SK-N-SH (cell line): ENCODE results near the gene MKRN2. TPM values are rescaled to one million over a fixed set of nuclear protein-coding genes. Genes with fewer than 3 reads are reported as not detected.

Experiments used
- CTCF ChIA-PET: fragments of 300-600, 350-600 bp; formaldehyde crosslinking; extraction: SDS; loops from one replicate; lab custom pipeline; 2021; lab: Yijun Ruan, JAX
- POLR2A ChIA-PET: fragments of 350-600 bp; sonication (Branson Sonifier 250); formaldehyde crosslinking; extraction: SDS; loops from one replicate; lab custom pipeline; 2020; ENCODE audit warnings: antibody characterized with exemption, inconsistent platforms; lab: Yijun Ruan, JAX
- DNase-seq: peaks from one replicate; pipeline ENCODE4 v3.0.0; 2012
- H2AFZ ChIP-seq: fragments of 200-600 bp; sonication (generic); 2 replicates; pipeline ENCODE4 v1.8.1; 2016; ENCODE audit warnings: antibody characterized with exemption, mild to moderate bottlenecking, low read depth
- H3F3A ChIP-seq: fragments of 200-600 bp; sonication (generic); replicated peaks from 2 replicates; pipeline ENCODE3; 2016; ENCODE audit warnings: antibody characterized with exemption, mild to moderate bottlenecking; ENCODE audit not compliant: insufficient read depth
- H3K27ac ChIP-seq, 2 experiments: fragments of 200-500 bp in 1 of 2; fragments of 200-600 bp in 1 of 2; sonication (Bioruptor generic) in 1 of 2; sonication (generic), shearing (Covaris generic) in 1 of 2; 2 replicates each; pipeline versions ENCODE4 v1.5.1 to v1.6.1; 2014 to 2016; ENCODE audit warnings: low read depth in 2 of 2, inconsistent platforms in 1 of 2, low read length in 1 of 2, mild to moderate bottlenecking in 1 of 2, mixed read lengths in 1 of 2
- H3K27me3 ChIP-seq: fragments of 200-600 bp; sonication (generic), shearing (Covaris generic); 2 replicates; pipeline ENCODE4 v1.6.1; 2016; ENCODE audit warnings: mixed run types; ENCODE audit not compliant: insufficient read depth
- H3K36me3 ChIP-seq, 2 experiments: fragments of 200-500 bp in 1 of 2; fragments of 200-600 bp in 1 of 2; sonication (Bioruptor generic) in 1 of 2; sonication (generic) in 1 of 2; replicated peaks in 1 of 2; 2 replicates each; pipeline versions ENCODE3 to v1.5.1; 2014 to 2016; ENCODE audit warnings: low read length in 1 of 2, mild to moderate bottlenecking in 1 of 2; ENCODE audit not compliant: insufficient read depth in 2 of 2, control insufficient read depth in 1 of 2
- H3K4me1 ChIP-seq, 2 experiments: fragments of 200-500 bp in 1 of 2; fragments of 200-600 bp in 1 of 2; sonication (Bioruptor generic) in 1 of 2; sonication (generic), shearing (Covaris generic) in 1 of 2; 2 replicates each; pipeline versions ENCODE4 v1.5.1 to v1.6.1; 2014 to 2016; ENCODE audit warnings: low read depth in 1 of 2, low read length in 1 of 2, mixed run types in 1 of 2; ENCODE audit not compliant: insufficient read depth in 2 of 2, control insufficient read depth in 1 of 2
- H3K4me2 ChIP-seq: fragments of 200-600 bp; sonication (generic), shearing (Covaris generic); 2 replicates; pipeline ENCODE4 v1.6.1; 2017; ENCODE audit warnings: mixed run types
- H3K4me3 ChIP-seq, 2 experiments: fragments of 200-500 bp in 1 of 2; fragments of 200-600 bp in 1 of 2; sonication (Bioruptor generic) in 1 of 2; sonication (generic), shearing (Covaris generic) in 1 of 2; 2 replicates each; pipeline versions ENCODE4 v1.5.1 to v1.8.1; 2014 to 2016; ENCODE audit warnings: low read depth in 2 of 2, inconsistent platforms in 1 of 2, low read length in 1 of 2, mild to moderate bottlenecking in 1 of 2, mixed read lengths in 1 of 2, moderate library complexity in 1 of 2
- H3K79me2 ChIP-seq: fragments of 200-600 bp; sonication (generic); 2 replicates; pipeline ENCODE4 v1.8.1; 2017; ENCODE audit warnings: mild to moderate bottlenecking; ENCODE audit not compliant: insufficient read depth
- H3K9ac ChIP-seq: fragments of 200-600 bp; sonication (generic); 2 replicates; pipeline ENCODE4 v1.6.1; 2017; ENCODE audit warnings: mixed run types
- H3K9me2 ChIP-seq: fragments of 200-600 bp; sonication (generic); 2 replicates; pipeline ENCODE4 v1.6.1; 2017; ENCODE audit warnings: mixed run types
- H3K9me3 ChIP-seq: fragments of 200-600 bp; sonication (generic); 2 replicates; pipeline ENCODE4 v1.6.1; 2017; ENCODE audit warnings: mixed run types, mild to moderate bottlenecking, moderate library complexity
- H4K20me1 ChIP-seq: fragments of 200-600 bp; sonication (generic); 2 replicates; pipeline ENCODE4 v1.6.1; 2017; ENCODE audit warnings: mild to moderate bottlenecking, mixed run types; ENCODE audit not compliant: insufficient read depth
- CHD2 ChIP-seq: fragments of 150-350 bp; IDR thresholded peaks from 2 replicates; pipeline ENCODE4 v1.6.1; 2018; ENCODE audit warnings: low read length; ENCODE audit not compliant: partially characterized antibody
- EP300 ChIP-seq, 2 experiments: IDR thresholded peaks; 2 replicates each; pipeline versions ENCODE4 v1.4.0 to v1.6.1; 2012; ENCODE audit warnings: borderline replicate concordance in 1 of 2, low read depth in 1 of 2, low read length in 1 of 2
- FOXJ3 ChIP-seq: sonication (generic); formaldehyde crosslinking; IDR thresholded peaks from 2 replicates; pipeline ENCODE4 v1.5.1; 2020; ENCODE audit warnings: mild to moderate bottlenecking, missing genetic modification reagents
- FOXM1 ChIP-seq: IDR thresholded peaks from 2 replicates; pipeline ENCODE4 v1.4.0; 2012; ENCODE audit warnings: low read depth, mild to moderate bottlenecking
- GABPA ChIP-seq: IDR thresholded peaks from 2 replicates; pipeline ENCODE4 v1.4.0; 2012; ENCODE audit warnings: low read depth, mild to moderate bottlenecking
- JUND ChIP-seq: IDR thresholded peaks from 2 replicates; pipeline ENCODE4 v1.4.0; 2012
- NFIC ChIP-seq: IDR thresholded peaks from 2 replicates; pipeline ENCODE4 v1.4.0; 2012; ENCODE audit warnings: borderline replicate concordance
- POLR2AphosphoS5 ChIP-seq: IDR thresholded peaks from 2 replicates; pipeline ENCODE4 v1.6.1; 2012; ENCODE audit warnings: low read depth, low read length
- RAD21 ChIP-seq: IDR thresholded peaks from 2 replicates; pipeline ENCODE4 v1.6.1; 2012; ENCODE audit warnings: mild to moderate bottlenecking, low read length
- SIN3A ChIP-seq: IDR thresholded peaks from 2 replicates; pipeline ENCODE4 v1.6.1; 2012; ENCODE audit warnings: low read depth, mild to moderate bottlenecking, low read length, moderate library complexity, borderline replicate concordance
- SMC3 ChIP-seq: IDR thresholded peaks from 2 replicates; pipeline ENCODE4 v1.6.1; 2012; ENCODE audit warnings: low read depth, low read length, improper control_type of control experiment
- TAF1 ChIP-seq: IDR thresholded peaks from 2 replicates; pipeline ENCODE4 v1.6.1; 2012; ENCODE audit warnings: low read depth, mild to moderate bottlenecking, low read length, moderate library complexity, borderline replicate concordance
- WGBS: methylation state at CpG from one replicate; pipeline ENCODE4 v1.1.6; 2017; ENCODE audit warnings: low lambda C conversion rate; 5-methylcytosine and 5-hydroxymethylcytosine counted together
- polyA plus RNA-seq, 3 experiments: library from polyadenylated mRNA; depleted of rRNA; stranded (reverse); fragments of >200 nt; gene quantifications; 2 replicates each; pipeline ENCODE4 v1.2.3, GENCODE V29; 2012
- TF ChIP-seq, protein P1 (sequence below): IDR thresholded peaks from 2 replicates; pipeline ENCODE4 v1.4.0; 2012; ENCODE audit warnings: low read depth, borderline replicate concordance
- TF ChIP-seq, protein P2 (sequence below): IDR thresholded peaks from 2 replicates; pipeline ENCODE4 v1.4.0; 2012; ENCODE audit warnings: low read depth
- TF ChIP-seq, protein P3 (sequence below): IDR thresholded peaks from 2 replicates; pipeline ENCODE4 v1.4.0; 2012; ENCODE audit warnings: low read depth, borderline replicate concordance
- TF ChIP-seq, protein P4 (sequence below): fragments of 150-350 bp; IDR thresholded peaks from 2 replicates; pipeline ENCODE4 v1.6.1; 2017; ENCODE audit warnings: antibody characterized with exemption, low read length, low read depth, borderline replicate concordance
- TF ChIP-seq, protein P5 (sequence below): IDR thresholded peaks from 2 replicates; pipeline ENCODE4; 2012

MKRN2 gene
- polyA plus RNA-seq, 1 of the 3 experiments (the other 2 are of a cell fraction) = 29.8 TPM

DNA sequence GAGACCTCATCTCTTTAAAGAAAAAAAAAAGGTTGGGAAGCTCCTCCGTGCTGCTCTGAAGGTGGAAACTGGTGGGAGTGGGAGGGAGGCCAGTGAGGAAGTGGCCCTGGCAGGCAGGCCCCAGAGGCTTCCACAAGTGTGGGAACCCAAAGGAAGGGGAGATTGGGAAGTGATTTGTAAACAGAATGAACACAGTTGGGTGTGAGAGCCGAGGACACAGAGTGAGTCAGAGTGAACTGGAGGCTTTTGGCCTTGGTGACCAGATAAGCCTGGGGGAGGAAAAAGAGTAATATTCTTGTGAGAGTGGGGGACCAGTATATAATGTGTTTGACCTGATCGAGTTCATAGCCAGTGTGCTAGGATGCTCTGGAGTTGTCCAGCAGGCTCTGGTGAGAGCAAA, 23.0 kb downstream of the MKRN2 start:
- CTCF ChIA-PET = interaction anchor here (0.6 kb wide), 1 partner anchor 1300 kb away, joined by 3 read pairs; no protein-coding TSS in a partner anchor
- no peak overlapping the region for H3K9ac ChIP-seq

More for the DNA sequence above, 23.0 kb downstream of the MKRN2 start:
- no peak for DNase-seq
- Histone ChIP-seq H3F3A (peaks cover 15% of the 10 kb centered on the region), H3K4me3 (no peak overlapping the region)
- TF ChIP-seq RAD21 (no peak), POLR2AphosphoS5 (no peak), TAF1 (no peak), SIN3A (no peak), SMC3 (no peak), JUND (no peak), FOXJ3 (CRISPR knock-in tag) (no peak), FOXM1 (no peak), NFIC (no peak), CHD2 (no peak), EP300 (IDR thresholded peaks at IDR 0.05; ENCODE audit: borderline replicate concordance in 1 of 2, low read depth in 1 of 2, low read length in 1 of 2) (no peak), GABPA (no peak)
- TF ChIP-seq, protein P1, sequence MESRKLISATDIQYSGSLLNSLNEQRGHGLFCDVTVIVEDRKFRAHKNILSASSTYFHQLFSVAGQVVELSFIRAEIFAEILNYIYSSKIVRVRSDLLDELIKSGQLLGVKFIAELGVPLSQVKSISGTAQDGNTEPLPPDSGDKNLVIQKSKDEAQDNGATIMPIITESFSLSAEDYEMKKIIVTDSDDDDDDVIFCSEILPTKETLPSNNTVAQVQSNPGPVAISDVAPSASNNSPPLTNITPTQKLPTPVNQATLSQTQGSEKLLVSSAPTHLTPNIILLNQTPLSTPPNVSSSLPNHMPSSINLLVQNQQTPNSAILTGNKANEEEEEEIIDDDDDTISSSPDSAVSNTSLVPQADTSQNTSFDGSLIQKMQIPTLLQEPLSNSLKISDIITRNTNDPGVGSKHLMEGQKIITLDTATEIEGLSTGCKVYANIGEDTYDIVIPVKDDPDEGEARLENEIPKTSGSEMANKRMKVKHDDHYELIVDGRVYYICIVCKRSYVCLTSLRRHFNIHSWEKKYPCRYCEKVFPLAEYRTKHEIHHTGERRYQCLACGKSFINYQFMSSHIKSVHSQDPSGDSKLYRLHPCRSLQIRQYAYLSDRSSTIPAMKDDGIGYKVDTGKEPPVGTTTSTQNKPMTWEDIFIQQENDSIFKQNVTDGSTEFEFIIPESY = no peak
- TF ChIP-seq, protein P2, sequence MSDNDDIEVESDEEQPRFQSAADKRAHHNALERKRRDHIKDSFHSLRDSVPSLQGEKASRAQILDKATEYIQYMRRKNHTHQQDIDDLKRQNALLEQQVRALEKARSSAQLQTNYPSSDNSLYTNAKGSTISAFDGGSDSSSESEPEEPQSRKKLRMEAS = no peak
- TF ChIP-seq, protein P3, sequence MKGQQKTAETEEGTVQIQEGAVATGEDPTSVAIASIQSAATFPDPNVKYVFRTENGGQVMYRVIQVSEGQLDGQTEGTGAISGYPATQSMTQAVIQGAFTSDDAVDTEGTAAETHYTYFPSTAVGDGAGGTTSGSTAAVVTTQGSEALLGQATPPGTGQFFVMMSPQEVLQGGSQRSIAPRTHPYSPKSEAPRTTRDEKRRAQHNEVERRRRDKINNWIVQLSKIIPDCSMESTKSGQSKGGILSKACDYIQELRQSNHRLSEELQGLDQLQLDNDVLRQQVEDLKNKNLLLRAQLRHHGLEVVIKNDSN = no peak
- TF ChIP-seq, protein P4, sequence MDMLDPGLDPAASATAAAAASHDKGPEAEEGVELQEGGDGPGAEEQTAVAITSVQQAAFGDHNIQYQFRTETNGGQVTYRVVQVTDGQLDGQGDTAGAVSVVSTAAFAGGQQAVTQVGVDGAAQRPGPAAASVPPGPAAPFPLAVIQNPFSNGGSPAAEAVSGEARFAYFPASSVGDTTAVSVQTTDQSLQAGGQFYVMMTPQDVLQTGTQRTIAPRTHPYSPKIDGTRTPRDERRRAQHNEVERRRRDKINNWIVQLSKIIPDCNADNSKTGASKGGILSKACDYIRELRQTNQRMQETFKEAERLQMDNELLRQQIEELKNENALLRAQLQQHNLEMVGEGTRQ = no peak
- TF ChIP-seq, protein P5, sequence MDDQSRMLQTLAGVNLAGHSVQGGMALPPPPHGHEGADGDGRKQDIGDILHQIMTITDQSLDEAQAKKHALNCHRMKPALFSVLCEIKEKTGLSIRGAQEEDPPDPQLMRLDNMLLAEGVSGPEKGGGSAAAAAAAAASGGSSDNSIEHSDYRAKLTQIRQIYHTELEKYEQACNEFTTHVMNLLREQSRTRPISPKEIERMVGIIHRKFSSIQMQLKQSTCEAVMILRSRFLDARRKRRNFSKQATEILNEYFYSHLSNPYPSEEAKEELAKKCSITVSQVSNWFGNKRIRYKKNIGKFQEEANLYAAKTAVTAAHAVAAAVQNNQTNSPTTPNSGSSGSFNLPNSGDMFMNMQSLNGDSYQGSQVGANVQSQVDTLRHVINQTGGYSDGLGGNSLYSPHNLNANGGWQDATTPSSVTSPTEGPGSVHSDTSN = no peak
- TF ChIP-seq, all 33 proteins: peak for 0
- H3K27me3 ChIP-seq = no peaks in the 10 kb centered on the region
- no peaks in the 10 kb centered on the region for H3K9me2 ChIP-seq
- H2AFZ ChIP-seq = no peak overlapping the region
- peaks cover 3% of the 10 kb centered on the region; the same call in 1 of the 2 replicates for H3K79me2 ChIP-seq
- no peaks in the 10 kb centered on the region for H3K9me3 ChIP-seq
- peaks cover 52 to 63% of the 10 kb centered on the region in 2 experiments for H3K36me3 ChIP-seq
- WGBS = 78% methylated on average over 3 of the region's 3 CpGs
- H3K4me1 ChIP-seq = no peaks in the 10 kb centered on the region
- POLR2A ChIA-PET = no interaction called here
- H3K4me2 ChIP-seq = no peak overlapping the region
- H4K20me1 ChIP-seq = no peaks in the 10 kb centered on the region
- H3K27ac ChIP-seq = no peak overlapping the region
